OCI-LY7 (cell line): ENCODE results near the gene ROBO2. TPM values are rescaled to one million over a fixed set of nuclear protein-coding genes. Genes with fewer than 3 reads are reported as not detected.

ENCODE experiments used
- BruUV-seq: library from RNA; stranded (reverse); fragments of 400-500 nt; replicated peaks from 2 replicates; lab custom pipeline; 2021; lab: Mats Ljungman, UMichigan
- CTCF ChIA-PET: fragments of 300-600 bp; sonication (Branson Sonifier 250); formaldehyde crosslinking; loops from one replicate; lab custom pipeline; 2022; ENCODE audit warnings: antibody characterized with exemption; ENCODE audit not compliant: unreplicated experiment; lab: Charles Lee
- POLR2A ChIA-PET: fragments of 300-600 bp; sonication (Branson Sonifier 250); formaldehyde crosslinking; loops from one replicate; lab custom pipeline; 2022; ENCODE audit warnings: antibody characterized with exemption; lab: Charles Lee
- DNase-seq: peaks from one replicate; pipeline ENCODE4 v3.0.0-alpha.2; 2015; ENCODE audit warnings: low spot score
- H2AFZ ChIP-seq: fragments of 200-600 bp; sonication (generic), shearing (Covaris generic); 2 replicates; pipeline ENCODE4 v1.6.1; 2014; ENCODE audit warnings: mild to moderate bottlenecking, antibody characterized with exemption, low read length, moderate library complexity
- H3K27ac ChIP-seq: fragments of 200-600 bp; sonication (generic); 2 replicates; pipeline ENCODE4 v1.5.1; 2014; ENCODE audit warnings: mixed run types, low read depth, mild to moderate bottlenecking, moderate library complexity, low read length, inconsistent platforms; ENCODE audit not compliant: poor library complexity, severe bottlenecking
- H3K36me3 ChIP-seq: fragments of 200-600 bp; sonication (generic); 2 replicates; pipeline ENCODE4 v1.6.1; 2014; ENCODE audit warnings: mild to moderate bottlenecking, antibody characterized with exemption, low read length, moderate library complexity, mixed read lengths; ENCODE audit not compliant: insufficient read depth
- H3K4me1 ChIP-seq: fragments of 200-600 bp; sonication (generic); 2 replicates; pipeline ENCODE4 v1.5.1; 2014; ENCODE audit warnings: mild to moderate bottlenecking, low read length; ENCODE audit not compliant: insufficient read depth, poor library complexity, severe bottlenecking
- H3K4me2 ChIP-seq: fragments of 200-600 bp; sonication (generic); 2 replicates; pipeline ENCODE4 v1.6.1; 2014; ENCODE audit warnings: mild to moderate bottlenecking, low read length
- H3K4me3 ChIP-seq: fragments of 200-600 bp; sonication (generic); 2 replicates; pipeline ENCODE4 v1.5.1; 2014; ENCODE audit warnings: mild to moderate bottlenecking, low read depth, low read length; ENCODE audit not compliant: poor library complexity, severe bottlenecking
- H3K79me2 ChIP-seq: fragments of 200-600 bp; sonication (generic); 2 replicates; pipeline ENCODE4 v1.6.1; 2016; ENCODE audit warnings: low read depth, mild to moderate bottlenecking, low read length, moderate library complexity, mixed read lengths; ENCODE audit not compliant: insufficient read depth
- H3K9me2 ChIP-seq: fragments of 200-600 bp; sonication (generic); 2 replicates; pipeline ENCODE4 v1.6.1; 2016; ENCODE audit warnings: mild to moderate bottlenecking, low read length, mixed read lengths; ENCODE audit not compliant: insufficient read depth
- H3K9me3 ChIP-seq: fragments of 200-600 bp; sonication (generic); 2 replicates; pipeline ENCODE4 v1.6.1; 2014; ENCODE audit warnings: mild to moderate bottlenecking, mixed run types, low read length, mixed read lengths
- H4K20me1 ChIP-seq: fragments of 200-600 bp; sonication (generic); 2 replicates; pipeline ENCODE4 v1.6.1; 2014; ENCODE audit warnings: mild to moderate bottlenecking, antibody characterized with exemption, low read length, moderate library complexity, mixed read lengths; ENCODE audit not compliant: insufficient read depth
- EZH2phosphoT487 ChIP-seq: fragments of 200-600 bp; sonication (generic); IDR thresholded peaks from 2 replicates; pipeline ENCODE4 v1.6.1; 2018; ENCODE audit warnings: low read depth, borderline replicate concordance, mild to moderate bottlenecking, mixed run types, antibody characterized with exemption, low read length, moderate library complexity, mixed read lengths
- intact Hi-C: fragments of 100-400 bp; cut with micrococcal nuclease; formaldehyde crosslinking; loops from one replicate; pipeline ENCODE4 v1.10.0; 2022; ENCODE audit not compliant: unreplicated experiment
- total RNA-seq, 2 experiments: library from RNA; depleted of rRNA in 1 of 2; stranded (reverse); fragments of >200 nt in 1 of 2; shearing (Covaris generic) in 1 of 2; gene quantifications; 2 replicates each; pipeline ENCODE4 v1.2.3, GENCODE V29; 2014 to 2022
- TF ChIP-seq, protein P1 (sequence below): fragments of 200-600 bp; sonication (generic); conservative IDR thresholded peaks from 2 replicates; pipeline ENCODE4 v1.5.1; 2014; ENCODE audit warnings: mild to moderate bottlenecking, antibody characterized with exemption, low read length, moderate library complexity, mixed read lengths

ROBO2 gene
- total RNA-seq, 2 experiments from 2014 or later, result 0.06 to 4.8 TPM

DNA sequence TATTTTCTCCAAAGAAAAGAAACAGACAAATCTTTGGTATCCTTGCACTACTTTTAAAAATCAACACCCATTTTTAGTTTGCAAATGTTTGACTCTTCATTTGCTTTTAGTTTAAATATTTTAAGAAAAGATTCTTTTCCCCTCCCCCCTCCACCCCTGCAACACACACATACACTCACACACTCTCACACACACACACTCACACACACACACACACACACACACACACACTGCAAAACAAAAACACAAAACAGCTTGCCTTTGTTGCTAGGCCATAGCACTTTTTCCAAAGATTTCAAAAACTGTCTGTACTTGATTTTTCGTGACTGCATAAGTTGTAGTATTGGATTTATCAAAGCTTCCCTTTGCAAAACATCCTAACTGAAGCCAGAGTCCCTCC, 26.9 kb downstream of the ROBO2 start:
- Histone ChIP-seq H3K9me2 (no peaks in the 10 kb centered on the region), H3K4me2 (no peak overlapping the region), H2AFZ (no peak overlapping the region), H3K4me3 (no peak overlapping the region), H3K36me3 (no peaks in the 10 kb centered on the region), H3K4me1 (no peaks in the 10 kb centered on the region), H4K20me1 (no peaks in the 10 kb centered on the region), H3K79me2 (no peaks in the 10 kb centered on the region), H3K27ac (no peak overlapping the region), H3K9me3 (no peaks in the 10 kb centered on the region)
- BruUV-seq, result no TSS peak
- TF ChIP-seq EZH2phosphoT487, result no peak
- TF ChIP-seq, protein P1, sequence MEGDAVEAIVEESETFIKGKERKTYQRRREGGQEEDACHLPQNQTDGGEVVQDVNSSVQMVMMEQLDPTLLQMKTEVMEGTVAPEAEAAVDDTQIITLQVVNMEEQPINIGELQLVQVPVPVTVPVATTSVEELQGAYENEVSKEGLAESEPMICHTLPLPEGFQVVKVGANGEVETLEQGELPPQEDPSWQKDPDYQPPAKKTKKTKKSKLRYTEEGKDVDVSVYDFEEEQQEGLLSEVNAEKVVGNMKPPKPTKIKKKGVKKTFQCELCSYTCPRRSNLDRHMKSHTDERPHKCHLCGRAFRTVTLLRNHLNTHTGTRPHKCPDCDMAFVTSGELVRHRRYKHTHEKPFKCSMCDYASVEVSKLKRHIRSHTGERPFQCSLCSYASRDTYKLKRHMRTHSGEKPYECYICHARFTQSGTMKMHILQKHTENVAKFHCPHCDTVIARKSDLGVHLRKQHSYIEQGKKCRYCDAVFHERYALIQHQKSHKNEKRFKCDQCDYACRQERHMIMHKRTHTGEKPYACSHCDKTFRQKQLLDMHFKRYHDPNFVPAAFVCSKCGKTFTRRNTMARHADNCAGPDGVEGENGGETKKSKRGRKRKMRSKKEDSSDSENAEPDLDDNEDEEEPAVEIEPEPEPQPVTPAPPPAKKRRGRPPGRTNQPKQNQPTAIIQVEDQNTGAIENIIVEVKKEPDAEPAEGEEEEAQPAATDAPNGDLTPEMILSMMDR, result no peak
- POLR2A ChIA-PET, result no interaction called here
- intact Hi-C loops, result no loop called here
- CTCF ChIA-PET, result no interaction called here
- no peak for DNase-seq

DNA sequence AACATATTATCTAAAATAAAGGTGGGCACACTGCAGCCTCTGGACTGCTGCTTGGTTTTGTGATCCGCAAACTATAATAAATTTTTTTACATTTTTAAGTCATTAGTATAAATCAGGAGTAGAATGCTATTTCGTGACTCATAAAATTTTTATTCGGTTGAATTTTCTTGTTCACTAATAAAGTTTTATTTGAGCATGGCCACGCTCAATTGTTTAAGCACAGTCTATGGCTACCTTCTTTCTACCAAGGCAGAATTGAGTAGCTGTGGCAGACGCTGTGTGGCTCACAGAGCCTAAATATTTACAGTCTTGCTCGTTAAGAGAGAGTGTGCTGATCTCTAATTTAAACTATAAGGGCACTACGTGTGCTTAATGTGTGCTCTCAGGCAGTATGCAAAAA, 28.9 kb downstream of the ROBO2 start:
- intact Hi-C loops, result no loop called here
- Histone ChIP-seq H3K36me3 (no peaks in the 10 kb centered on the region), H3K9me3 (no peaks in the 10 kb centered on the region), H2AFZ (no peak overlapping the region), H3K4me3 (no peak overlapping the region), H3K27ac (no peak overlapping the region), H3K79me2 (no peaks in the 10 kb centered on the region), H3K4me2 (no peak overlapping the region), H3K9me2 (no peaks in the 10 kb centered on the region), H4K20me1 (no peaks in the 10 kb centered on the region), H3K4me1 (no peaks in the 10 kb centered on the region)
- BruUV-seq, result no TSS peak
- no peak for DNase-seq
- POLR2A ChIA-PET, result no interaction called here
- TF ChIP-seq, protein P1, result no peak
- TF ChIP-seq EZH2phosphoT487, result no peak
- CTCF ChIA-PET, result no interaction called here

DNA sequence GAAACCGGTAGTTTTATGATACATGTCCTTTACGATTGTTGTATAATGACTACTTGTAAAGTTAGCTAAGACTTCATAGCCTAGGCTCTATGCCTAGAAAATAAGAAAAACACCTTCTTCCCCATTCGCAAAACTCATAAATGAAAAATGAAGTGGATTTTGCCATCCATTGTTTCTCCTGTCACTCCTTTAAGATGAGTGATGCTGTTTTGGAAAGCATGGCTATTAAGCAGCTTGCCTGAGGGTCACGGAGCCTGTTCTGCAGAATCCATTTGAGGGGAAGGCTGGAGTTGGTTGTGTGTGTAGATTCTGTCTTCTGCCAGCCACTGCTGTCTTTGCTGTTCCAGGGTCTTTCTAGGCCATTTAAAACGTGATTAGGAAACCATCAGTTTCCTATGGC, 31.5 kb downstream of the ROBO2 start:
- ChIA-PET POLR2A (no interaction called here), CTCF (no interaction called here)
- no peaks in the 10 kb centered on the region for H3K4me1 ChIP-seq
- no peaks in the 10 kb centered on the region for H3K9me3 ChIP-seq
- no peak overlapping the region for H3K27ac ChIP-seq
- H3K4me3 ChIP-seq, result no peak overlapping the region
- H3K79me2 ChIP-seq, result no peaks in the 10 kb centered on the region
- no peak for TF ChIP-seq EZH2phosphoT487
- TF ChIP-seq, protein P1, result no peak
- H3K9me2 ChIP-seq, result no peaks in the 10 kb centered on the region
- H2AFZ ChIP-seq, result no peak overlapping the region
- no peak overlapping the region for H3K4me2 ChIP-seq
- BruUV-seq, result no TSS peak
- DNase-seq, result no peak
- H4K20me1 ChIP-seq, result no peaks in the 10 kb centered on the region
- no peaks in the 10 kb centered on the region for H3K36me3 ChIP-seq
- intact Hi-C loops, result no loop called here
